Trophoblast cell (in vitro differentiated cells and primary cell): ENCODE results near the gene RFTN1.

Experiments used
- DNase-seq, 2 donors: peaks; one replicate each; pipeline ENCODE4 v3.0.0-alpha.2; 2016
- H2AFZ ChIP-seq: 2 replicates; pipeline ENCODE4 v1.6.1; 2013; ENCODE audit warnings: low read length, moderate library complexity, mild to moderate bottlenecking; ENCODE audit not compliant: insufficient read depth, poor library complexity
- H2AK5ac ChIP-seq: 2 replicates; pipeline ENCODE4 v1.6.1; 2013; ENCODE audit warnings: mild to moderate bottlenecking, low read length
- H2BK120ac ChIP-seq: 2 replicates; pipeline ENCODE4 v1.6.1; 2013; ENCODE audit warnings: low read length, mild to moderate bottlenecking, moderate library complexity; ENCODE audit not compliant: insufficient read depth, poor library complexity
- H2BK12ac ChIP-seq: 2 replicates; pipeline ENCODE4 v1.6.1; 2013; ENCODE audit warnings: mild to moderate bottlenecking, low read length, moderate library complexity
- H2BK5ac ChIP-seq: 2 replicates; pipeline ENCODE4 v1.6.1; 2013; ENCODE audit warnings: low read length, low read depth, moderate library complexity, mild to moderate bottlenecking; ENCODE audit not compliant: poor library complexity
- H3K14ac ChIP-seq: 2 replicates; pipeline ENCODE4 v1.6.1; 2013; ENCODE audit warnings: mild to moderate bottlenecking, low read length
- H3K18ac ChIP-seq: 2 replicates; pipeline ENCODE4 v1.6.1; 2013; ENCODE audit warnings: mild to moderate bottlenecking, low read length
- H3K23ac ChIP-seq: 2 replicates; pipeline ENCODE4 v1.6.1; 2013; ENCODE audit warnings: low read length
- H3K27ac ChIP-seq: 2 replicates; pipeline ENCODE4 v1.5.1; 2013; ENCODE audit warnings: low read depth, mild to moderate bottlenecking, inconsistent platforms, low read length, moderate library complexity
- H3K27me3 ChIP-seq: 2 replicates; pipeline ENCODE4 v1.6.1; 2013; ENCODE audit warnings: inconsistent platforms, mild to moderate bottlenecking, low read length, moderate library complexity; ENCODE audit not compliant: insufficient read depth
- H3K36me3 ChIP-seq, 2 experiments: 1 replicate in 1 of 2; 2 replicates in 1 of 2; pipeline ENCODE4 v1.6.1; 2013; ENCODE audit warnings: low read length in 2 of 2, mild to moderate bottlenecking in 2 of 2, moderate library complexity in 1 of 2; ENCODE audit not compliant: insufficient read depth in 2 of 2, control insufficient read depth in 1 of 2
- H3K4ac ChIP-seq: 2 replicates; pipeline ENCODE4 v1.6.1; 2013; ENCODE audit warnings: low read depth, mild to moderate bottlenecking, low read length, moderate library complexity
- H3K4me1 ChIP-seq, 2 experiments: 1 replicate in 1 of 2; 2 replicates in 1 of 2; pipeline ENCODE4 v1.6.1; 2013; ENCODE audit warnings: low read length in 2 of 2, mild to moderate bottlenecking in 2 of 2, moderate library complexity in 1 of 2; ENCODE audit not compliant: insufficient read depth in 2 of 2, control insufficient read depth in 1 of 2
- H3K4me2 ChIP-seq: 2 replicates; pipeline ENCODE4 v1.6.1; 2013; ENCODE audit warnings: inconsistent platforms, mild to moderate bottlenecking, low read length, moderate library complexity
- H3K4me3 ChIP-seq: 2 replicates; pipeline ENCODE4 v1.5.1; 2013; ENCODE audit warnings: mild to moderate bottlenecking, low read depth, low read length, inconsistent platforms
- H3K79me1 ChIP-seq: one replicate; pipeline ENCODE4 v1.6.1; 2013; ENCODE audit warnings: low read length
- H3K79me2 ChIP-seq: 2 replicates; pipeline ENCODE4 v1.6.1; 2013; ENCODE audit warnings: low read length, mild to moderate bottlenecking; ENCODE audit not compliant: control insufficient read depth, insufficient read depth, poor library complexity
- H3K9ac ChIP-seq: 2 replicates; pipeline ENCODE4 v1.6.1; 2013; ENCODE audit warnings: mild to moderate bottlenecking, low read length
- H3K9me3 ChIP-seq: 2 replicates; pipeline ENCODE4 v1.6.1; 2013; ENCODE audit warnings: low read depth, mild to moderate bottlenecking, control low read depth, inconsistent platforms, low read length; ENCODE audit not compliant: insufficient read depth
- H4K12ac ChIP-seq: 2 replicates; pipeline ENCODE4 v1.6.1; 2013; ENCODE audit warnings: low read depth, mild to moderate bottlenecking, low read length, moderate library complexity
- H4K8ac ChIP-seq: 2 replicates; pipeline ENCODE4 v1.6.1; 2013; ENCODE audit warnings: low read depth, mild to moderate bottlenecking, low read length, moderate library complexity
- H4K91ac ChIP-seq: one replicate; pipeline ENCODE4 v1.6.1; 2013; ENCODE audit warnings: low read depth, mild to moderate bottlenecking, low read length, moderate library complexity
- WGBS: extraction: QIAGEN DNeasy Blood & Tissue Kit; methylation state at CpG from one replicate; pipeline ENCODE4 v1.1.7; 2013; ENCODE audit warnings: missing lambda C conversion rate; ENCODE audit not compliant: insufficient read length, insufficient coverage; ENCODE audit errors: extremely low coverage; 5-methylcytosine and 5-hydroxymethylcytosine counted together

The RFTN1 gene

GRCh38 chr3:16388850-16389441 is 124.6 kb downstream of the RFTN1 start:
- Histone ChIP-seq H3K23ac (no peak overlapping the region), H3K9me3 (no peaks in the 10 kb centered on the region), H4K91ac (no peak overlapping the region), H3K4me3 (no peak overlapping the region), H2BK12ac (no peak overlapping the region), H3K14ac (no peak overlapping the region), H3K36me3 (no peaks in the 10 kb centered on the region), H2BK5ac (no peak overlapping the region), H3K9ac (no peak overlapping the region), H2AFZ (no peak overlapping the region), H4K12ac (no peak overlapping the region), H2BK120ac (no peak overlapping the region), H3K27me3 (no peaks in the 10 kb centered on the region), H3K4me2 (no peak overlapping the region), H3K79me2 (no peaks in the 10 kb centered on the region), H3K79me1 (no peaks in the 10 kb centered on the region), H3K27ac (no peak overlapping the region), H4K8ac (no peak overlapping the region), H3K4me1 (no peaks in the 10 kb centered on the region), H3K18ac (no peak overlapping the region), H3K4ac (no peak overlapping the region), H2AK5ac (no peak overlapping the region)
- no peak for DNase-seq
- WGBS: no CpG with 5 or more reads among the region's 3 CpGs

- Histone ChIP-seq H2AFZ (no peak overlapping the region), H3K4me1 (no peaks in the 10 kb centered on the region), H3K79me1 (no peaks in the 10 kb centered on the region)
Measured at GRCh38 chr3:16386561-16386960, 126.9 kb downstream of the RFTN1 start.

DNA sequence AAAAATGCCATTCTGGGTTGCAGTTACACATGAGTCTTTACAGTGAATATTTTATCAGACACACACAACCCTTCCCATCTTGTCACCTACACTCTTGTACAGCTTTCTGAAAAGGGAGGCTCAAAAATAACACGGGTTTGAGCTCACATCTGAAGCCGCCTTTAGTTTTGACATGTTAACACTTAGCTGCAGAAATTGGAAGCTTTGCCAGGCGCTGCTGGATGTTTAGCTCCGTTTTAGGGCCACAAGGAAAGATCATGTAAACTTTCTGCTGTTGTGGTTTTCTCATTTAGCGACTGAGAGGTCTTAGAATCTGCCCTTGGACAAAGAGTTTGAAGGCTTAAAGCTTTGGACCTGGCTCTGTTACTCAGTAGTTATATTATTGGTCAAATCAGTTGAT is 128.3 kb downstream of the RFTN1 start:
- Histone ChIP-seq H3K4me1 (no peaks in the 10 kb centered on the region), H3K79me1 (no peaks in the 10 kb centered on the region), H3K9me3 (no peaks in the 10 kb centered on the region), H2BK12ac (no peak overlapping the region), H3K4me2 (no peak overlapping the region), H3K4me3 (no peak overlapping the region), H3K36me3 (no peaks in the 10 kb centered on the region), H2BK5ac (no peak overlapping the region), H3K14ac (no peak overlapping the region), H4K12ac (no peak overlapping the region), H2AFZ (no peak overlapping the region), H4K8ac (no peak overlapping the region), H2AK5ac (no peak overlapping the region), H3K27ac (no peak overlapping the region), H3K18ac (no peak overlapping the region), H2BK120ac (no peak overlapping the region), H3K27me3 (no peaks in the 10 kb centered on the region), H3K9ac (no peak overlapping the region), H3K23ac (no peak overlapping the region), H3K79me2 (no peaks in the 10 kb centered on the region), H4K91ac (no peak overlapping the region), H3K4ac (no peak overlapping the region)
- DNase-seq: no peak
- WGBS: no CpG with 5 or more reads among the region's 5 CpGs

More at GRCh38 chr3:16386561-16386960, 126.9 kb downstream of the RFTN1 start:
- Histone ChIP-seq H3K9me3 (no peaks in the 10 kb centered on the region), H2BK120ac (no peak overlapping the region), H3K27ac (no peak overlapping the region), H3K4ac (no peak overlapping the region), H2BK5ac (no peak overlapping the region), H3K4me3 (no peak overlapping the region), H3K18ac (no peak overlapping the region), H4K12ac (no peak overlapping the region), H2BK12ac (no peak overlapping the region), H3K9ac (no peak overlapping the region), H4K8ac (no peak overlapping the region), H3K27me3 (no peaks in the 10 kb centered on the region), H4K91ac (no peak overlapping the region), H3K36me3 (no peaks in the 10 kb centered on the region), H3K14ac (no peak overlapping the region), H2AK5ac (no peak overlapping the region), H3K23ac (no peak overlapping the region), H3K4me2 (no peak overlapping the region), H3K79me2 (no peaks in the 10 kb centered on the region)
- DNase-seq: no peak
- WGBS: no CpG with 5 or more reads among the region's 4 CpGs

- no peak overlapping the region for H3K23ac ChIP-seq
- H3K79me2 ChIP-seq: no peaks in the 10 kb centered on the region
- no peaks in the 10 kb centered on the region for H3K79me1 ChIP-seq
- H2BK120ac ChIP-seq: no peak overlapping the region
- no peak overlapping the region for H3K4me2 ChIP-seq
- DNase-seq: no peak
- no CpG with 5 or more reads among the region's 1 CpG for WGBS
- no peaks in the 10 kb centered on the region for H3K36me3 ChIP-seq
- H4K12ac ChIP-seq: no peak overlapping the region
- H3K27me3 ChIP-seq: no peaks in the 10 kb centered on the region
- no peak overlapping the region for H2BK5ac ChIP-seq
- H3K18ac ChIP-seq: no peak overlapping the region
- H4K91ac ChIP-seq: no peak overlapping the region
- H4K8ac ChIP-seq: no peak overlapping the region
- no peak overlapping the region for H2AK5ac ChIP-seq
- no peak overlapping the region for H3K4me3 ChIP-seq
- H3K4me1 ChIP-seq: no peaks in the 10 kb centered on the region
- no peak overlapping the region for H3K14ac ChIP-seq
- no peak overlapping the region for H2BK12ac ChIP-seq
- no peaks in the 10 kb centered on the region for H3K9me3 ChIP-seq
- no peak overlapping the region for H2AFZ ChIP-seq
- H3K4ac ChIP-seq: no peak overlapping the region
- H3K27ac ChIP-seq: no peak overlapping the region
- H3K9ac ChIP-seq: no peak overlapping the region
Measured at GRCh38 chr3:16383864-16384263, 129.6 kb downstream of the RFTN1 start.
